HEK293 (cell line): ENCODE results near the gene ADGRL1.
"Not testable (repeated sequence)": the region's sequence is repeated elsewhere in the genome, so short reads cannot be mapped to it uniquely, and the experiment has no call there.

ENCODE experiments used
- GLI4 ChIP-seq: fragments of 450-650 bp; formaldehyde crosslinking; IDR thresholded peaks from 2 replicates; pipeline ENCODE4 v1.5.1; 2016; ENCODE audit warnings: missing biosample characterization, missing genetic modification characterization
- ZNF274 ChIP-seq, 2 experiments: fragments of 200-500 bp in 1 of 2; fragments of 450-650 bp in 1 of 2; sonication (Bioruptor generic) in 1 of 2; formaldehyde crosslinking in 1 of 2; IDR thresholded peaks; 2 replicates each; pipeline versions ENCODE4 v1.5.1 to v1.6.1; 2014 to 2016; ENCODE audit warnings: borderline replicate concordance in 1 of 2, inconsistent platforms in 1 of 2, low read length in 1 of 2, missing biosample characterization in 1 of 2, missing genetic modification characterization in 1 of 2
- ZNF530 ChIP-seq: fragments of 450-650 bp; formaldehyde crosslinking; IDR thresholded peaks from 2 replicates; pipeline ENCODE4 v1.5.1; 2016; ENCODE audit warnings: low read depth, missing biosample characterization, missing genetic modification characterization
- ZNF654 ChIP-seq: fragments of 450-650 bp; formaldehyde crosslinking; IDR thresholded peaks from 2 replicates; pipeline ENCODE4 v1.5.1; 2016; ENCODE audit warnings: low read depth, missing biosample characterization, missing genetic modification characterization

DNA sequence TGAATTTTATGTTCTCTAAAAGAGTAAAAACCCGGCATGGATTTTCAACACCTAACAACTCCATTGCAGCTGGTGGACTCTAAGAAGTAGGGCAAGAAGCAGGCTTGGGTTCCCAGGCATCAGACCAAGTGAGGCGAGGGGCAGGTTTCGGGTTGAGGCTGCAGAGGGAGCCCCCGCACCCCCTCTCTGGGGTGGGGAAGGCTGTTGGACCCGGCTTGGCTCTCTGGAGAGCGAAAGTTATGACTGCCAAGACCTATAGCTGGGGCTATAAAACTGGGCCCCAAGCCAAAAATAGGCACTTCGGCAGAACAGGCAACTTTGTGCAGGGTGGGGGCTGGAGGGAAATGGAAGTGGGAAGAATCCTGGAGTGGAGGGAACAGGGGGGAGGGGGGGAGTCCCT, 1.8 kb upstream of the ADGRL1 start:
- TF ChIP-seq ZNF654 (tag by site-specific recombination); ZNF274 (IDR thresholded peaks at IDR 0.05; ENCODE audit: low read length); ZNF274 (tag by site-specific recombination; IDR thresholded peaks at IDR 0.05; ENCODE audit: borderline replicate concordance); ZNF530; GLI4 (tag by site-specific recombination): not testable (repeated sequence)
